Neuronal stem cell (in vitro differentiated cells): ENCODE data around the gene TMEM132D.

ENCODE experiments used
- DNase-seq: peaks from one replicate; pipeline ENCODE4 v3.0.0-alpha.2; 2013; ENCODE audit warnings: low spot score
- H2AFZ ChIP-seq: one replicate; pipeline ENCODE4 v1.6.1; 2013; ENCODE audit warnings: mild to moderate bottlenecking, low read length, inconsistent platforms
- H2AK5ac ChIP-seq: 2 replicates; pipeline ENCODE4 v1.6.1; 2013; ENCODE audit warnings: low read depth, mild to moderate bottlenecking, inconsistent platforms, low read length, moderate library complexity, mixed read lengths
- H2BK120ac ChIP-seq: 2 replicates; pipeline ENCODE4 v1.6.1; 2013; ENCODE audit warnings: low read depth, mild to moderate bottlenecking, inconsistent platforms, low read length, moderate library complexity, mixed read lengths
- H2BK12ac ChIP-seq: one replicate; pipeline ENCODE4 v1.6.1; 2013; ENCODE audit warnings: low read length, inconsistent platforms
- H2BK15ac ChIP-seq: 2 replicates; pipeline ENCODE4 v1.6.1; 2013; ENCODE audit warnings: mild to moderate bottlenecking, low read length, inconsistent platforms, mixed read lengths
- H2BK5ac ChIP-seq: one replicate; pipeline ENCODE4 v1.6.1; 2013; ENCODE audit warnings: inconsistent platforms, mild to moderate bottlenecking, low read length, moderate library complexity
- H3K14ac ChIP-seq: one replicate; pipeline ENCODE4 v1.6.1; 2013; ENCODE audit warnings: low read length, inconsistent platforms
- H3K18ac ChIP-seq: 2 replicates; pipeline ENCODE4 v1.6.1; 2013; ENCODE audit warnings: low read length, inconsistent platforms
- H3K23ac ChIP-seq: 2 replicates; pipeline ENCODE4 v1.6.1; 2013; ENCODE audit warnings: low read depth, mild to moderate bottlenecking, mixed read lengths, low read length, inconsistent platforms; ENCODE audit not compliant: poor library complexity
- H3K27ac ChIP-seq: replicated peaks from 3 replicates; pipeline ENCODE4 v1.5.1; 2013; ENCODE audit warnings: low read length, inconsistent platforms
- H3K27me3 ChIP-seq, 3 experiments: 2 replicates each; pipeline ENCODE4 v1.6.1; 2013; ENCODE audit warnings: low read length in 3 of 3, mild to moderate bottlenecking in 2 of 3, inconsistent platforms in 1 of 3, low read depth in 1 of 3, mixed read lengths in 1 of 3, moderate library complexity in 1 of 3; ENCODE audit not compliant: control insufficient read depth in 3 of 3, insufficient read depth in 3 of 3
- H3K36me3 ChIP-seq, 2 donors: replicated peaks in 1 of 2; 2 replicates each; pipeline ENCODE4 v1.6.1; 2013; ENCODE audit warnings: low read length in 2 of 2; ENCODE audit not compliant: control insufficient read depth in 2 of 2, insufficient read depth in 2 of 2
- H3K4ac ChIP-seq: 2 replicates; pipeline ENCODE4 v1.6.1; 2013; ENCODE audit warnings: inconsistent platforms, mild to moderate bottlenecking, low read length, moderate library complexity
- H3K4me1 ChIP-seq, 2 donors: 1 replicate in 1 of 2; 2 replicates in 1 of 2; pipeline ENCODE4 v1.6.1; 2013; ENCODE audit warnings: low read length in 2 of 2, low read depth in 1 of 2; ENCODE audit not compliant: control insufficient read depth in 2 of 2, insufficient read depth in 1 of 2
- H3K4me2 ChIP-seq: one replicate; pipeline ENCODE4 v1.6.1; 2013; ENCODE audit warnings: mild to moderate bottlenecking, low read length, inconsistent platforms; ENCODE audit not compliant: insufficient read depth, poor library complexity, severe bottlenecking
- H3K4me3 ChIP-seq, 2 donors: 2 replicates each; pipeline ENCODE4 v1.5.1; 2013; ENCODE audit warnings: low read length in 2 of 2, mild to moderate bottlenecking in 2 of 2, inconsistent platforms in 1 of 2, moderate library complexity in 1 of 2
- H3K79me1 ChIP-seq: one replicate; pipeline ENCODE4 v1.6.1; 2013; ENCODE audit warnings: low read depth, mild to moderate bottlenecking, inconsistent platforms, low read length, moderate library complexity
- H3K9ac ChIP-seq: one replicate; pipeline ENCODE4 v1.6.1; 2013; ENCODE audit warnings: mild to moderate bottlenecking, low read depth, low read length, inconsistent platforms; ENCODE audit not compliant: poor library complexity
- H3K9me3 ChIP-seq, 2 donors: replicated peaks in 1 of 2; 2 replicates each; pipeline versions ENCODE3 to v1.6.1; 2013; ENCODE audit warnings: low read length in 2 of 2, mild to moderate bottlenecking in 2 of 2, inconsistent platforms in 1 of 2, low read depth in 1 of 2, mixed read lengths in 1 of 2, moderate library complexity in 1 of 2; ENCODE audit not compliant: control insufficient read depth in 2 of 2, insufficient read depth in 1 of 2
- H4K8ac ChIP-seq: one replicate; pipeline ENCODE4 v1.6.1; 2013; ENCODE audit warnings: low read depth, mild to moderate bottlenecking, inconsistent platforms, low read length, moderate library complexity
- H4K91ac ChIP-seq: one replicate; pipeline ENCODE4 v1.6.1; 2013; ENCODE audit warnings: low read length, low read depth, mild to moderate bottlenecking, inconsistent platforms; ENCODE audit not compliant: poor library complexity
- WGBS, 2 donors: extraction: QIAGEN DNeasy Blood & Tissue Kit; methylation state at CpG; one replicate each; pipeline ENCODE4 v1.1.7; 2013; ENCODE audit warnings: missing lambda C conversion rate in 2 of 2, mixed read lengths in 1 of 2; ENCODE audit not compliant: insufficient read length in 2 of 2, insufficient replicate concordance in 1 of 2; ENCODE audit errors: extremely low coverage in 2 of 2; 5-methylcytosine and 5-hydroxymethylcytosine counted together

Gene TMEM132D

GRCh38 chr12:129069886-129070285 lies 833.9 kb downstream of the TMEM132D start:
- Histone ChIP-seq H3K36me3 (no peaks in the 10 kb centered on the region), H4K91ac (no peak overlapping the region), H3K14ac (no peak overlapping the region), H3K79me1 (no peaks in the 10 kb centered on the region), H3K4me1 (peaks cover 0 to 2% of the 10 kb centered on the region in 2 donors), H2BK5ac (no peak overlapping the region), H2BK120ac (no peak overlapping the region), H3K4me2 (no peak overlapping the region), H3K4me3 (no peak overlapping the region), H2BK15ac (no peak overlapping the region), H3K23ac (no peak overlapping the region), H3K18ac (no peak overlapping the region), H4K8ac (no peak overlapping the region), H3K4ac (no peak overlapping the region), H2BK12ac (no peak overlapping the region), H2AK5ac (no peak overlapping the region), H3K9me3 (no peaks in the 10 kb centered on the region), H2AFZ (no peak overlapping the region), H3K9ac (no peak overlapping the region), H3K27ac (no peak overlapping the region), H3K27me3 (no peaks in the 10 kb centered on the region)
- WGBS, 2 donors: no CpG with 5 or more reads among the region's 15 CpGs
- no peak for DNase-seq

- H3K27ac ChIP-seq: no peak overlapping the region
- H4K91ac ChIP-seq: no peak overlapping the region
- no peak overlapping the region for H3K4me2 ChIP-seq
- H3K23ac ChIP-seq: no peak overlapping the region
- no peaks in the 10 kb centered on the region for H3K9me3 ChIP-seq
- H3K4ac ChIP-seq: no peak overlapping the region
- H3K4me1 ChIP-seq: peaks cover 0 to 5% of the 10 kb centered on the region in 2 donors
- H3K9ac ChIP-seq: no peak overlapping the region
- H4K8ac ChIP-seq: no peak overlapping the region
- H2BK5ac ChIP-seq: no peak overlapping the region
- no peak for DNase-seq
- H3K18ac ChIP-seq: no peak overlapping the region
- no peaks in the 10 kb centered on the region for H3K27me3 ChIP-seq
- no peak overlapping the region for H2BK15ac ChIP-seq
- no peaks in the 10 kb centered on the region for H3K79me1 ChIP-seq
- no peak overlapping the region for H2AK5ac ChIP-seq
- no peak overlapping the region for H2BK120ac ChIP-seq
- H3K4me3 ChIP-seq: no peak overlapping the region
- no peak overlapping the region for H2BK12ac ChIP-seq
- no peak overlapping the region for H2AFZ ChIP-seq
- no CpG with 5 or more reads among the region's 10 CpGs for WGBS, 2 donors
- H3K36me3 ChIP-seq: no peaks in the 10 kb centered on the region
- no peak overlapping the region for H3K14ac ChIP-seq
Measured at GRCh38 chr12:129068684-129069083, 835.1 kb downstream of the TMEM132D start.

- Histone ChIP-seq H2BK15ac (no peak overlapping the region), H2BK12ac (no peak overlapping the region), H2BK5ac (no peak overlapping the region), H2BK120ac (no peak overlapping the region), H3K36me3 (no peaks in the 10 kb centered on the region), H3K4me3 (no peak overlapping the region), H3K4me1 (peaks cover 0 to 5% of the 10 kb centered on the region in 2 donors), H3K27me3 (no peaks in the 10 kb centered on the region), H3K14ac (no peak overlapping the region), H2AK5ac (no peak overlapping the region), H4K8ac (no peak overlapping the region), H4K91ac (no peak overlapping the region), H3K18ac (no peak overlapping the region), H3K79me1 (no peaks in the 10 kb centered on the region), H3K4ac (no peak overlapping the region), H3K9me3 (no peaks in the 10 kb centered on the region), H3K4me2 (no peak overlapping the region), H3K27ac (no peak overlapping the region), H3K9ac (no peak overlapping the region), H3K23ac (no peak overlapping the region), H2AFZ (peak overlapping the region; percentile 60)
- DNase-seq: no peak
- no CpG with 5 or more reads among the region's 9 CpGs for WGBS, 2 donors
Measured at GRCh38 chr12:129067491-129067890, 836.3 kb downstream of the TMEM132D start.

GRCh38 chr12:129064209-129064855 lies 839.5 kb downstream of the TMEM132D start:
- H3K27me3 ChIP-seq: no peaks in the 10 kb centered on the region
- H2BK15ac ChIP-seq: no peak overlapping the region
- H3K4me2 ChIP-seq: no peak overlapping the region
- no peak overlapping the region for H3K4ac ChIP-seq
- no peak overlapping the region for H2BK120ac ChIP-seq
- no peak overlapping the region for H2AK5ac ChIP-seq
- no peak overlapping the region for H4K91ac ChIP-seq
- no peaks in the 10 kb centered on the region for H3K36me3 ChIP-seq
- no peaks in the 10 kb centered on the region for H3K9me3 ChIP-seq
- H2AFZ ChIP-seq: no peak overlapping the region
- no peak overlapping the region for H3K4me3 ChIP-seq
- H2BK5ac ChIP-seq: no peak overlapping the region
- peak overlapping the region; percentile 70 for H3K18ac ChIP-seq
- WGBS, 2 donors: no CpG with 5 or more reads among the region's 14 CpGs
- H4K8ac ChIP-seq: no peak overlapping the region
- H3K9ac ChIP-seq: no peak overlapping the region
- no peak overlapping the region for H2BK12ac ChIP-seq
- H3K4me1 ChIP-seq: peaks cover 0 to 5% of the 10 kb centered on the region in 2 donors
- no peak overlapping the region for H3K27ac ChIP-seq
- H3K23ac ChIP-seq: no peak overlapping the region
- no peak overlapping the region for H3K14ac ChIP-seq
- no peak for DNase-seq
- no peaks in the 10 kb centered on the region for H3K79me1 ChIP-seq
